ENCODE data around the gene GM2A. TPM values are rescaled to one million over a fixed set of nuclear protein-coding genes. Genes with fewer than 3 reads are reported as not detected.

GM2A gene
- total and polyA plus RNA-seq, 2 of the 13 experiments (the other 11 are each of a cell fraction or from before 2014, with no cell fraction given), result 14.6 to 29.6 TPM

DNA sequence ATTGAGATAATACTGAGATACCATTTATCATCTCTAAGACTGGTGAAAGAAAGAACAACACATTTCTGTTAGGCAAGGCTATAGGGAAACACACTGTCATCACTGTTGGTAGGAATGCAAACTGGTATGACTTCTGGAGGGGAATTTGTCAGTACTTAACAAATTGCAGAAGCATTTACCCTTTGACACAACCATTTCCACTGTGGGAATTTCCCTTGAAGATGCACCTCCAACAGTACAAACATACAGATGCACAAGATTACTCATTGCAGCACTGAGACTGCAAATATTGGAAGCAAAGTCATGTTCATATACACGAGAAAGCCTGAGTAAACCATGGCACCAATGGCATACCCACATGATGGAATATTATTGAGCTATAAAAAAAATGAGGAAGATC lies 17.6 kb downstream of the GM2A start:
- no peaks in the 10 kb centered on the region for H3K4me1 ChIP-seq (ENCODE audit: insufficient read depth, low read length)
- intact Hi-C loops (cut with micrococcal nuclease; ENCODE audit: unreplicated experiment), result no loop called here
- H3K79me2 ChIP-seq (ENCODE audit: insufficient read depth, low read length), result no peaks in the 10 kb centered on the region
- in situ Hi-C loops (cut with HindIII; ENCODE audit: extremely low pct_ligation_motif_present, low pct_unique_long_range_greater_than_20kb), result no loop called here
- no peak overlapping the region for H3K4me2 ChIP-seq (ENCODE audit: low read depth, low read length)
- H3K36me3 ChIP-seq (replicated peaks in 1 of 2; ENCODE audit: control insufficient read depth in 1 of 2, insufficient read depth in 2 of 2, low read length in 2 of 2), result peaks cover 9 to 24% of the 10 kb centered on the region in 2 experiments; a peak in 4 of 5 replicates
- CTCF ChIA-PET (ENCODE audit: low intra/inter-chr PET ratio, low total read pairs), result no interaction called here
- no peak overlapping the region for H2AFZ ChIP-seq (ENCODE audit: low read length)
- H3K9ac ChIP-seq (ENCODE audit: insufficient read depth, low read depth, low read length), result no peak overlapping the region
- no peak for DNase-seq (ENCODE audit: low spot score)
- no peaks in the 10 kb centered on the region for H3K9me3 ChIP-seq (ENCODE audit: low read length)
- no peak for ATAC-seq
- POLR2A ChIA-PET, result interaction anchor here (1.2 kb wide), 1 partner anchor 18 kb away, joined by 6 read pairs; the partner anchor contains the start of gene GM2A
- BruUV-seq (replicated peaks), result no TSS peak
- no peak overlapping the region for H3K27ac ChIP-seq (ENCODE audit: extremely low read length, insufficient read depth, low read length)
- 66% methylated on average over 1 of the region's 1 CpG for WGBS (ENCODE audit: low lambda C conversion rate)
- no peaks in the 10 kb centered on the region for H3K27me3 ChIP-seq (ENCODE audit: control insufficient read depth in 1 of 2, insufficient read depth in 2 of 2, low read length in 2 of 2)
- H3K4me3 ChIP-seq (replicated peaks in 1 of 3; ENCODE audit: insufficient read depth in 1 of 3, low read depth in 2 of 3, low read length in 3 of 3), result no peak overlapping the region
- FAIRE-seq, result no peak
- no peak for TF ChIP-seq ZNF749 (CRISPR knock-in tag; IDR thresholded peaks at IDR 0.05; ENCODE audit: borderline replicate concordance)
- TF ChIP-seq FIP1L1 (IDR thresholded peaks at IDR 0.05; ENCODE audit: borderline replicate concordance, insufficient read depth, low read depth, low read length), result no peak
- no peak for TF ChIP-seq NKX3-1 (CRISPR knock-in tag; IDR thresholded peaks at IDR 0.05)
- no peak for TF ChIP-seq SOX6 (IDR thresholded peaks at IDR 0.05)
- TF ChIP-seq SOX6 (CRISPR knock-in tag; IDR thresholded peaks at IDR 0.05), result no peak
- TF ChIP-seq SRSF4 (IDR thresholded peaks at IDR 0.05; ENCODE audit: low read depth, low read length, poor library complexity, severe bottlenecking), result no peak
- TF ChIP-seq, protein P1, sequence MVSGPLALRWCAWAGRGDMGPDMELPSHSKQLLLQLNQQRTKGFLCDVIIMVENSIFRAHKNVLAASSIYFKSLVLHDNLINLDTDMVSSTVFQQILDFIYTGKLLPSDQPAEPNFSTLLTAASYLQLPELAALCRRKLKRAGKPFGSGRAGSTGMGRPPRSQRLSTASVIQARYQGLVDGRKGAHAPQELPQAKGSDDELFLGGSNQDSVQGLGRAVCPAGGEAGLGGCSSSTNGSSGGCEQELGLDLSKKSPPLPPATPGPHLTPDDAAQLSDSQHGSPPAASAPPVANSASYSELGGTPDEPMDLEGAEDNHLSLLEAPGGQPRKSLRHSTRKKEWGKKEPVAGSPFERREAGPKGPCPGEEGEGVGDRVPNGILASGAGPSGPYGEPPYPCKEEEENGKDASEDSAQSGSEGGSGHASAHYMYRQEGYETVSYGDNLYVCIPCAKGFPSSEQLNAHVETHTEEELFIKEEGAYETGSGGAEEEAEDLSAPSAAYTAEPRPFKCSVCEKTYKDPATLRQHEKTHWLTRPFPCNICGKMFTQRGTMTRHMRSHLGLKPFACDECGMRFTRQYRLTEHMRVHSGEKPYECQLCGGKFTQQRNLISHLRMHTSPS (CRISPR knock-in tag; IDR thresholded peaks at IDR 0.05; ENCODE audit: low read depth), result no peak
- TF ChIP-seq, protein P2, sequence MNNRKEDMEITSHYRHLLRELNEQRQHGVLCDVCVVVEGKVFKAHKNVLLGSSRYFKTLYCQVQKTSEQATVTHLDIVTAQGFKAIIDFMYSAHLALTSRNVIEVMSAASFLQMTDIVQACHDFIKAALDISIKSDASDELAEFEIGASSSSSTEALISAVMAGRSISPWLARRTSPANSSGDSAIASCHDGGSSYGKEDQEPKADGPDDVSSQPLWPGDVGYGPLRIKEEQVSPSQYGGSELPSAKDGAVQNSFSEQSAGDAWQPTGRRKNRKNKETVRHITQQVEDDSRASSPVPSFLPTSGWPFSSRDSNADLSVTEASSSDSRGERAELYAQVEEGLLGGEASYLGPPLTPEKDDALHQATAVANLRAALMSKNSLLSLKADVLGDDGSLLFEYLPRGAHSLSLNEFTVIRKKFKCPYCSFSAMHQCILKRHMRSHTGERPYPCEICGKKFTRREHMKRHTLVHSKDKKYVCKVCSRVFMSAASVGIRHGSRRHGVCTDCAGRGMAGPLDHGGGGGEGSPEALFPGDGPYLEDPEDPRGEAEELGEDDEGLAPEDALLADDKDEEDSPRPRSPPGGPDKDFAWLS (CRISPR knock-in tag; IDR thresholded peaks at IDR 0.05; ENCODE audit: borderline replicate concordance), result no peak
- no peak for TF ChIP-seq ZNF841 (CRISPR knock-in tag; IDR thresholded peaks at IDR 0.05; ENCODE audit: borderline replicate concordance)
- no peak for TF ChIP-seq GPN1 (CRISPR knock-in tag; IDR thresholded peaks at IDR 0.05; ENCODE audit: borderline replicate concordance)
- TF ChIP-seq ZNF468 (CRISPR knock-in tag; IDR thresholded peaks at IDR 0.05), result no peak
- TF ChIP-seq ZNF317 (CRISPR knock-in tag; IDR thresholded peaks at IDR 0.05), result no peak
- TF ChIP-seq, protein P3, sequence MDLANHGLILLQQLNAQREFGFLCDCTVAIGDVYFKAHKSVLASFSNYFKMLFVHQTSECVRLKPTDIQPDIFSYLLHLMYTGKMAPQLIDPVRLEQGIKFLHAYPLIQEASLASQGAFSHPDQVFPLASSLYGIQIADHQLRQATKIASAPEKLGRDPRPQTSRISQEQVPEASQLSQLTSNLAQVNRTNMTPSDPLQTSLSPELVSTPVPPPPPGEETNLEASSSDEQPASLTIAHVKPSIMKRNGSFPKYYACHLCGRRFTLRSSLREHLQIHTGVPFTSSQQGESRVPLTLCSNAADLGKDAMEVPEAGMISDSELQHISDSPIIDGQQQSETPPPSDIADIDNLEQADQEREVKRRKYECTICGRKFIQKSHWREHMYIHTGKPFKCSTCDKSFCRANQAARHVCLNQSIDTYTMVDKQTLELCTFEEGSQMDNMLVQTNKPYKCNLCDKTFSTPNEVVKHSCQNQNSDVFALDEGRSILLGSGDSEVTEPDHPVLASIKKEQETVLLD (CRISPR knock-in tag; IDR thresholded peaks at IDR 0.05; ENCODE audit: low read depth), result no peak
- TF ChIP-seq MLLT10 (CRISPR knock-in tag; IDR thresholded peaks at IDR 0.05), result no peak
- H4K20me1 ChIP-seq (ENCODE audit: insufficient read depth, low read length), result no peaks in the 10 kb centered on the region
